DLD1 (cell line): ENCODE results near the gene GRP.
"Not testable (repeated sequence)": the region's sequence is repeated elsewhere in the genome, so short reads cannot be mapped to it uniquely, and the experiment has no call there.

ENCODE experiments used
- in situ Hi-C: cut with HindIII; loops from 2 replicates; pipeline ENCODE4 v1.10.0; 2017; ENCODE audit warnings: low sequenced_read_pairs

GRP gene

GRCh38 chr18:59228351-59228750 lies 8.4 kb downstream of the GRP start:
- in situ Hi-C loops = no loop called here

- in situ Hi-C loops = no loop called here
Observed at GRCh38 chr18:59229191-59229590, 9.2 kb downstream of the GRP start.

- in situ Hi-C loops = no loop called here
Observed at GRCh38 chr18:59229701-59230443, 9.9 kb downstream of the GRP start.

- in situ Hi-C loops = no loop called here
Observed at GRCh38 chr18:59231114-59231513, 11.2 kb downstream of the GRP start.

- in situ Hi-C loops = no loop called here
Observed at GRCh38 chr18:59231877-59232276, 11.9 kb downstream of the GRP start.

- in situ Hi-C loops = no loop called here
Observed at GRCh38 chr18:59232309-59233016, 12.5 kb downstream of the GRP start.

GRCh38 chr18:59233017-59233410 lies 13.1 kb downstream of the GRP start:
- in situ Hi-C loops = no loop called here

- in situ Hi-C loops = no loop called here
Observed at GRCh38 chr18:59238385-59238784, 18.4 kb downstream of the GRP start.

GRCh38 chr18:59239642-59240041 lies 19.7 kb downstream of the GRP start:
- in situ Hi-C loops = no loop called here

- in situ Hi-C loops = no loop called here
Observed at GRCh38 chr18:59242906-59243305, 22.9 kb downstream of the GRP start.

GRCh38 chr18:59246796-59247195 lies 26.8 kb downstream of the GRP start:
- in situ Hi-C loops = no loop called here

GRCh38 chr18:59249199-59249774 lies 29.3 kb downstream of the GRP start:
- in situ Hi-C loops = no loop called here

GRCh38 chr18:59255491-59255890 lies 35.5 kb downstream of the GRP start:
- in situ Hi-C loops = not testable (repeated sequence)

- in situ Hi-C loops = not testable (repeated sequence)
Observed at GRCh38 chr18:59261842-59262241, 41.9 kb downstream of the GRP start.

- in situ Hi-C loops = not testable (repeated sequence)
Observed at GRCh38 chr18:59262243-59262642, 42.3 kb downstream of the GRP start.

GRCh38 chr18:59263661-59264060 lies 43.7 kb downstream of the GRP start:
- in situ Hi-C loops = no loop called here

- in situ Hi-C loops = no loop called here
Observed at GRCh38 chr18:59264121-59264571, 44.2 kb downstream of the GRP start.

GRCh38 chr18:59264651-59265245 lies 44.8 kb downstream of the GRP start:
- in situ Hi-C loops = no loop called here

- in situ Hi-C loops = no loop called here
Observed at GRCh38 chr18:59265246-59265973, 45.5 kb downstream of the GRP start.

GRCh38 chr18:59265974-59266369 lies 46.0 kb downstream of the GRP start:
- in situ Hi-C loops = no loop called here

- in situ Hi-C loops = no loop called here
Observed at GRCh38 chr18:59266459-59266858, 46.5 kb downstream of the GRP start.
